Measurements from ENCODE around the gene IL18RAP. TPM values are rescaled to one million over a fixed set of nuclear protein-coding genes. Genes with fewer than 3 reads are reported as not detected.

Gene IL18RAP
- total and polyA plus RNA-seq, 2 experiments from 2014 or later, result 0.40 TPM; not detected in 1

GRCh38 chr2:102438578-102438977 is 15.6 kb downstream of the IL18RAP start:
- no peaks in the 10 kb centered on the region for H3K36me3 ChIP-seq (replicated peaks; ENCODE audit: insufficient read depth, low read depth)
- no peaks in the 10 kb centered on the region for H3K9me3 ChIP-seq (ENCODE audit: low read depth)
- 100% methylated on average over 2 of the region's 2 CpGs for WGBS (ENCODE audit: low lambda C conversion rate, missing lambda C conversion rate)
- H3K4me1 ChIP-seq (ENCODE audit: insufficient read depth), result peaks cover 3% of the 10 kb centered on the region
- no peak overlapping the region for H3K4me2 ChIP-seq
- no peak for DNase-seq (ENCODE audit: low spot score)
- no peaks in the 10 kb centered on the region for H3K9me2 ChIP-seq (replicated peaks; ENCODE audit: insufficient read depth)
- H3K79me2 ChIP-seq, result no peaks in the 10 kb centered on the region
- H3K4me3 ChIP-seq, result no peak overlapping the region
- no peaks in the 10 kb centered on the region for H3K27me3 ChIP-seq
- no peak overlapping the region for H2AFZ ChIP-seq
- H4K20me1 ChIP-seq (ENCODE audit: insufficient read depth, poor library complexity, severe bottlenecking), result no peaks in the 10 kb centered on the region
- TF ChIP-seq, protein P1, sequence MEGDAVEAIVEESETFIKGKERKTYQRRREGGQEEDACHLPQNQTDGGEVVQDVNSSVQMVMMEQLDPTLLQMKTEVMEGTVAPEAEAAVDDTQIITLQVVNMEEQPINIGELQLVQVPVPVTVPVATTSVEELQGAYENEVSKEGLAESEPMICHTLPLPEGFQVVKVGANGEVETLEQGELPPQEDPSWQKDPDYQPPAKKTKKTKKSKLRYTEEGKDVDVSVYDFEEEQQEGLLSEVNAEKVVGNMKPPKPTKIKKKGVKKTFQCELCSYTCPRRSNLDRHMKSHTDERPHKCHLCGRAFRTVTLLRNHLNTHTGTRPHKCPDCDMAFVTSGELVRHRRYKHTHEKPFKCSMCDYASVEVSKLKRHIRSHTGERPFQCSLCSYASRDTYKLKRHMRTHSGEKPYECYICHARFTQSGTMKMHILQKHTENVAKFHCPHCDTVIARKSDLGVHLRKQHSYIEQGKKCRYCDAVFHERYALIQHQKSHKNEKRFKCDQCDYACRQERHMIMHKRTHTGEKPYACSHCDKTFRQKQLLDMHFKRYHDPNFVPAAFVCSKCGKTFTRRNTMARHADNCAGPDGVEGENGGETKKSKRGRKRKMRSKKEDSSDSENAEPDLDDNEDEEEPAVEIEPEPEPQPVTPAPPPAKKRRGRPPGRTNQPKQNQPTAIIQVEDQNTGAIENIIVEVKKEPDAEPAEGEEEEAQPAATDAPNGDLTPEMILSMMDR (IDR thresholded peaks at IDR 0.05; ENCODE audit: poor library complexity), result no peak
- TF ChIP-seq EZH2phosphoT487 (IDR thresholded peaks at IDR 0.05; ENCODE audit: low read depth, severe bottlenecking, unreplicated experiment) (no peak), EZH2 (IDR thresholded peaks at IDR 0.05; ENCODE audit: borderline replicate concordance) (no peak)
- H3K27ac ChIP-seq, result no peak overlapping the region

GRCh38 chr2:102439065-102439695 is 16.2 kb downstream of the IL18RAP start:
- Histone ChIP-seq H3K4me2 (no peak overlapping the region), H3K9me3 (ENCODE audit: low read depth) (no peaks in the 10 kb centered on the region), H3K79me2 (no peaks in the 10 kb centered on the region), H4K20me1 (ENCODE audit: insufficient read depth, poor library complexity, severe bottlenecking) (no peaks in the 10 kb centered on the region), H3K4me3 (no peak overlapping the region), H3K4me1 (ENCODE audit: insufficient read depth) (peaks cover 3% of the 10 kb centered on the region), H2AFZ (no peak overlapping the region), H3K27me3 (no peaks in the 10 kb centered on the region), H3K27ac (peak overlapping the region; percentile 52), H3K9me2 (replicated peaks; ENCODE audit: insufficient read depth) (no peaks in the 10 kb centered on the region), H3K36me3 (replicated peaks; ENCODE audit: insufficient read depth, low read depth) (no peaks in the 10 kb centered on the region)
- peak; percentile 80 for DNase-seq (ENCODE audit: low spot score)
- TF ChIP-seq EZH2phosphoT487 (IDR thresholded peaks at IDR 0.05; ENCODE audit: low read depth, severe bottlenecking, unreplicated experiment) (no peak), EZH2 (IDR thresholded peaks at IDR 0.05; ENCODE audit: borderline replicate concordance) (no peak)
- TF ChIP-seq, protein P1 (IDR thresholded peaks at IDR 0.05; ENCODE audit: poor library complexity), result no peak
- 69% methylated on average over 6 of the region's 6 CpGs for WGBS (ENCODE audit: low lambda C conversion rate, missing lambda C conversion rate)

DNA sequence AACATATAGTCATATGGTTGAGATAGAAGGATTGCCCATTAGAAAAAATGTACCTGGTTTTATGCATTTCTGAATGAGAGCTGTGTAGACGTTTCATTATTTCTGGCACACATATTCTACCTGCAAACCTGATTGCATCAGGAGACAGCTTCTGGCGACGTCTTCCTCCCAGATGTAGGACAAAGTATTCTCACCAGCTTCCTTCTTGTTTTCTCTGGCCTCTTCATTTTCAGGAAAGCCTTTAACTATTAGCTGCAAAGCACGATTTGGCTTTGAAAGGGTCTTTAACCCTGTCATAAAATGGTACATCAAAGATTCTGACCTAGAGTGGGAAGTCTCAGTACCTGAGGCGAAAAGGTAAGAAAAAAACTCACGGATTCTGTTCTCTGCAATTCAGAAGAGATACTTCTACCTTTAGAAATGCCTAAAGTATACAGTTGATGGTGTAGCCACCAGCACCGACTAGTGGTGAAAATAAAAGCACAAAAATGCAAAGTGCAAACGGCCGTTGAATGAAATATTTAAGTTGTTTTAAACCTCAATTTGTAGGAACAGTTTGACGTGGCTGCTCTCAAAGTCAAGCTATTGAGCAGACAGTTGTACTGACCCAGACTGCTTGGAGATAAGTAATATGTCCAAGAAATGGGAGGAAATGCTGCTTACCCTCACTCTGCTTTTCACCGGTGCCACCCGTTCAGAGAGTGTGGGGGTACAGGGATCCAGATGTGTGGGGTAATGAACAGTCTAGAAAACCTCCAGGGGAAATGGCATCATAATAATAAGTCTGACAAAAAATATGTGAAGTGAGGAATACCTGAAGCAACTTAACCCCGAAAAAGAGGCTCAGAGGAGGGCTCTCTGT is 20.2 kb downstream of the IL18RAP start:
- Histone ChIP-seq H3K79me2 (no peaks in the 10 kb centered on the region), H3K36me3 (replicated peaks; ENCODE audit: insufficient read depth, low read depth) (no peaks in the 10 kb centered on the region), H2AFZ (no peak overlapping the region), H3K9me3 (ENCODE audit: low read depth) (no peaks in the 10 kb centered on the region), H3K9me2 (replicated peaks; ENCODE audit: insufficient read depth) (no peaks in the 10 kb centered on the region), H3K27ac (no peak overlapping the region), H3K27me3 (no peaks in the 10 kb centered on the region), H3K4me1 (ENCODE audit: insufficient read depth) (peaks cover 3% of the 10 kb centered on the region), H3K4me2 (peak overlapping the region; percentile 30), H3K4me3 (no peak overlapping the region), H4K20me1 (ENCODE audit: insufficient read depth, poor library complexity, severe bottlenecking) (no peaks in the 10 kb centered on the region)
- TF ChIP-seq, protein P1 (IDR thresholded peaks at IDR 0.05; ENCODE audit: poor library complexity), result peak; percentile 89
- TF ChIP-seq EZH2 (IDR thresholded peaks at IDR 0.05; ENCODE audit: borderline replicate concordance), result no peak
- peak; percentile 47 for DNase-seq (ENCODE audit: low spot score)
- WGBS (ENCODE audit: low lambda C conversion rate, missing lambda C conversion rate), result 35% methylated on average over 13 of the region's 13 CpGs
